ENCODE measurements around the gene CD96.

CD96 gene

DNA sequence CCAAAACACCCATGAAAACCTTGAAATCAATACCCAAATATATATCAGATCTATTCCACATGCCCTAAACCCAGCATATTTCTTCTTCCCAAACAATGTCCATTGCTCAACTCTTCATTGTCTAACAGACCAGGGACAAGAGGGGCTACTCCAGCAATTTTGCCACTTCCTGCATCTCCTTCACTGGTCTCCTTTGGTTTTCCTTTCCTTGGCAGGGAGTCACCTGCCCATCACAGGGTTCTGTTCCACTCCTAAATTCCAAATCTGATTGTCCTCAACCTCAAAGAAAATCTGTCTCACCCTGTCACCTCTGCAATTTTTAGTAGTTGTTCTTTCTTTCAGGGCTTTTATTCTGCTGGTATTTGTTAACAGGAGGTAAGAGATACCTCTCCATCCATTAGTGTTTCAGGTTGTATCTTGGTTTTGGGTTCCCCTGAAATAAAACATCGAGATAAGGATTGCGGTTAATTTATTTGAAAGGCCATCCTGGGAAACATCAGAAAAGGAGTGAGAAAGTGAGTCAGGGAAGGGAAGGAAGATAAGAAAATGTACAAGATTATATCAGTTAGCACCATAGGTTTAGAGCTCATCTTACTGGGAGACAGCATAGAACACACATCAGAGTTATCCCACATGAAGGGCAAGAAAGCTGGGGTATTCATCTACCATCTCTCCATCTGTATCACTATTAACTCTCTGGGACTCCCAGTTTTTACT is 39.6 kb downstream of the CD96 start:
- no peak for DNase-seq (ENCODE audit: low read depth)
- H3K4me3 ChIP-seq (ENCODE audit: low read depth, low read length) = no peak overlapping the region
- TF ChIP-seq, protein P1, sequence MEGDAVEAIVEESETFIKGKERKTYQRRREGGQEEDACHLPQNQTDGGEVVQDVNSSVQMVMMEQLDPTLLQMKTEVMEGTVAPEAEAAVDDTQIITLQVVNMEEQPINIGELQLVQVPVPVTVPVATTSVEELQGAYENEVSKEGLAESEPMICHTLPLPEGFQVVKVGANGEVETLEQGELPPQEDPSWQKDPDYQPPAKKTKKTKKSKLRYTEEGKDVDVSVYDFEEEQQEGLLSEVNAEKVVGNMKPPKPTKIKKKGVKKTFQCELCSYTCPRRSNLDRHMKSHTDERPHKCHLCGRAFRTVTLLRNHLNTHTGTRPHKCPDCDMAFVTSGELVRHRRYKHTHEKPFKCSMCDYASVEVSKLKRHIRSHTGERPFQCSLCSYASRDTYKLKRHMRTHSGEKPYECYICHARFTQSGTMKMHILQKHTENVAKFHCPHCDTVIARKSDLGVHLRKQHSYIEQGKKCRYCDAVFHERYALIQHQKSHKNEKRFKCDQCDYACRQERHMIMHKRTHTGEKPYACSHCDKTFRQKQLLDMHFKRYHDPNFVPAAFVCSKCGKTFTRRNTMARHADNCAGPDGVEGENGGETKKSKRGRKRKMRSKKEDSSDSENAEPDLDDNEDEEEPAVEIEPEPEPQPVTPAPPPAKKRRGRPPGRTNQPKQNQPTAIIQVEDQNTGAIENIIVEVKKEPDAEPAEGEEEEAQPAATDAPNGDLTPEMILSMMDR (IDR thresholded peaks at IDR 0.05; ENCODE audit: low read depth, low read length, missing control alignments) = no peak
- in situ Hi-C loops (cut with HindIII; ENCODE audit: low sequenced_read_pairs) = no loop called here

DNA sequence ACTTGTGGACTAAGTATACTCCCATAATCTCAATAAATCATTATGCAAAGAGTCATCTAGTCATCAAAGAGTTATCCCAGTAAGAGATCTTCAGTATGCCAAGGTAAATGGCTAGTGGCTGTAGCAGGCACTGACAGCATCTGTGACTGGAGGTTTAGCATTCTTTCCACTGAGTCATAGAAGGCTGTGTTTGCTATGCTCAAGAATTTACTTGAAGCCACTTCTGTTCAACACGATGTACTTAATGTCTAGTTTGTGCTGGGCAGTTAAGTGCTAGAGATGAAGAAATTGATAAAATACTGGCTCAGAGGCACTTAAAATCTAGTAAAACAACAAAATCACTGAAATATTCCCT is 40.1 kb downstream of the CD96 start:
- TF ChIP-seq, protein P1 (IDR thresholded peaks at IDR 0.05; ENCODE audit: low read depth, low read length, missing control alignments) = no peak
- in situ Hi-C loops (cut with HindIII; ENCODE audit: low sequenced_read_pairs) = no loop called here
- no peak overlapping the region for H3K4me3 ChIP-seq (ENCODE audit: low read depth, low read length)
- peak; percentile 60 for DNase-seq (ENCODE audit: low read depth)

DNA sequence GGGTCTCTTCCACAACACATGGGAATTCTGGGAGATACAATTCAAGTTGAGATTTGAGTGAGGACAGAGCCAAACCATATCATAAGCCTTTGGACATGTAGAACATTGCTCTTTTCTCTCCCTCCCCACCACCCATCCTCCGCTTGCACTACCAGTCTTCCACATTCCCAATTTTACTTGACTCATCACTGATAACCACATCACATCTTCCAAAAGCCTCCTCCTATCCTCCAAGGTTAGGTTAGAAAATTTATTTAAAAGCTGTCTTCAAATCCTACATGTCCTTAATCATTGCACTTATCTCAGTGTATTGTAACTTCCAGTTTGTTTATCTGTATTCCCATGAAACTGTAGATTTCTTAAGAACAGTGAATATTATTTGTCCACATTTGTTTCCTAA is 42.7 kb downstream of the CD96 start:
- in situ Hi-C loops (cut with HindIII; ENCODE audit: low sequenced_read_pairs) = no loop called here
- H3K4me3 ChIP-seq (ENCODE audit: low read depth, low read length) = no peak overlapping the region
- TF ChIP-seq, protein P1 (IDR thresholded peaks at IDR 0.05; ENCODE audit: low read depth, low read length, missing control alignments) = no peak
- DNase-seq (ENCODE audit: low read depth) = no peak

DNA sequence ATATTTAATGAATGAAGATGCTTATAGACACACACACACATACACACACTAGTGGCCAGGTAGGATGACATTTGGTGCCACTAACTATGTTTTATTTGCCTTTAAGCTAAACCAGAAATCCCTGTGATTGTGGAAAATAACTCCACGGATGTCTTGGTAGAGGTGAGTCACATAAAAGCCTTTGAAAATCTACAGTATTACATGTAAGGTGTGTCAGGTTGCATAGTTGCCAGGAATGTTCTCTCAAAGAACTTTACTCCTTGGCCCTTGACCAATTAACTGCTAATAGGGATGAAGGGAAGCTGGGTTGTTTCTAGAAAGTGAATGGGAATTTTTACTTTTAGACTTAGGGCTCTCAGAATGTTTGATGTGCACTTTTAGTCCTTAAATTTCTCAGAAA is 43.2 kb downstream of the CD96 start:
- peak; percentile 27 for DNase-seq (ENCODE audit: low read depth)
- in situ Hi-C loops (cut with HindIII; ENCODE audit: low sequenced_read_pairs) = no loop called here
- TF ChIP-seq, protein P1 (IDR thresholded peaks at IDR 0.05; ENCODE audit: low read depth, low read length, missing control alignments) = no peak
- no peak overlapping the region for H3K4me3 ChIP-seq (ENCODE audit: low read depth, low read length)

DNA sequence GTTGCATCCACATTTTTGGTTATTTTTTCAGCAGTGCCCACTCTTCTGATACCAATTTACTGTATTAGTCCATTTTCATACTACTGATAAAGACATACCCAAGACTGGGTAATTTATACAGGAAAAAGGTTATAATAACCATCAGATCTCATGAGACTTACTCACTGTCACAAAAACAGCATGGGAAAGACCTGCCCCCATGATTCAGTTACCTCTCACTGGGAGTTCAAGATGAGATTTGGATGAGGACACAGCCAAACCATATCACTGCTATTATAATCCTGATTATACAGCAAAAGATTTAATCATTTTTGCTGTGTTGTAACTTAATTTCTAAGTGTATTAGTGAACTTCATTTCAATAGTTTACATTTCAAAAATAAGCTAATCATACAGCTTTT is 46.5 kb downstream of the CD96 start:
- no peak overlapping the region for H3K4me3 ChIP-seq (ENCODE audit: low read depth, low read length)
- TF ChIP-seq, protein P1 (IDR thresholded peaks at IDR 0.05; ENCODE audit: low read depth, low read length, missing control alignments) = no peak
- in situ Hi-C loops (cut with HindIII; ENCODE audit: low sequenced_read_pairs) = no loop called here
- no peak for DNase-seq (ENCODE audit: low read depth)

DNA sequence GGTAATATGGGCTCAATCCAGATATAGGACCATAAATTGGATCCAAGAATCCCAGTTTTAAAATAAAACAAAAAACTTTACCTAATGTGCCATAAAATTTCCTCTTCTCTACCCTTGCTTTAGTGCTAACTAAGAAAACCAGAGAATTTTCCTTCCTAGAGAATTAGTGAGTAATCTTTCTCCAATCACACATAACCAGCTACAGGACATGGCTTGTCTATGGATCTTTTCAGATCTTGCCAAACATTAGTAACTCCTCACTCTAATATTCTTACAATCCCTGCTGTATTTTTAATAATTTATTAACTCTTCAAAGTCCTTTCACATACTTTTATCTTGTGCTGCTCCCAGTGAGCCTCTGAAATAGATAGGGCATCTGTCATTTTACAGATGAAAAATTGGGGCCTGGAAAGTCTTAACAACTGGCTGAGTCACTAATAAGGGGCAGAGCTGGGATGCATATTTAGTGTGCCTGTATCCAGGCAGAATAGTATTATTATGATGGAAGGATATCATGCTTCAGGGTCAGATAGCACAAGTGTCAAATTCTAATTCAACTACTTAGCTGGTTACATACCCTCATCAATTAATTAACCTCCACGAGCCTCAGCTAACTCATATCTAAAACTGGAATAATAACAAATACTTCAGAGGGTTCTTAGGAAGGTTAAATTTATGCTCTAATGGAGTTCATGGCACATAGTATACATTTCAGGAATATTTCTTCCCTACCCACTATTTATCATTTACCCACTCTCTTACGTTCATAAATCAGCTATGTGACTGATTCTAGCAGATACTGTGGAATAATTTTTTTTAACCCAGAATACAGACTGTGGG is 47.5 kb downstream of the CD96 start:
- no peak for DNase-seq (ENCODE audit: low read depth)
- in situ Hi-C loops (cut with HindIII; ENCODE audit: low sequenced_read_pairs) = no loop called here
- TF ChIP-seq, protein P1 (IDR thresholded peaks at IDR 0.05; ENCODE audit: low read depth, low read length, missing control alignments) = no peak
- no peak overlapping the region for H3K4me3 ChIP-seq (ENCODE audit: low read depth, low read length)

Data from astrocyte of the cerebellum (primary cell).